Measurements from ENCODE around the gene PPP4R3A.

Gene PPP4R3A

DNA sequence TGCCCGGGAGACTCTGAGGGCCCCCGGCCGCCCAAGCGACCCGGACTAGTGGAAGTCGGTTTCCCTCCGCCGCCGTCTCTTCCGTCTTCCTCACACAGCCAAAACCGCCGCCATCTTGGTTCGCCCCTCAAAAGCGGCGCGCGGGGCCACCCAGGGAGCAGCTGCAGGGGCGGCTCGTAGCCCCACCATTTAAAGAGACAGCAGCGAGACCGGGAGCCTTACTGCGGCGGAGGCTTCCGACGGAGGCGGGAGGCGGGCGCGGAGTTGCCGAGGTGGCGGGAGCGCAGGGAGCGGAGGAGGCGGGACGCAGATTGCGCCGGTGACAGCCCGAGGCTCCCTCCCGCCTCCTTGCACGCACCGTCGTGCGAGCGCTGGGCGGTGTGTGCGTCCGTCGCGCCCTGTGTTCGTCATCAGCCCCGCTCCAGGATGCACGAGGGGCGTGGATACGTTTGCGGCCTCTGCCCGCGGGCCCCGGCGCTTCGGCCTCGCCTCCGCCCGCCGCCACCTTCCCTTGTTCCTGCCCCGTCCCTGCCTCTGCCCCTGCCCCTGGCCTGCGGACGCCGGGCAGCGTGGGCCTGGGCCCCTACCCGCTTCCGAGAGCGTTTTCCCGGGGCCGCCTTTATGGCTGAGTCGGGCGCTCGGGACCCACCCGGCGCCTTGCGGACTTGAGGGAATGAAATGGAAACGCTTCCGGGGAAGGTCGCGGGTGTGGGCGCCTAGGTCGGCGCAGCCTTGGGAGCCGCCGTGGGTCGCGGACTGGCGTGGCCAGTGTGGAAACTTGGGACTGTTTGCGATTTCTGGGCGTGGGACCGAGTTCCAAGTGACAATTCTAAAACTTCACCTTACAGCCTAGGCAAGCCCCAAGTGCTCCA is at the start of gene PPP4R3A:
Gene PPP4R3A (minus strand): TSS at position 140 of the 872 bp plus-strand sequence. CDS start 663 bp downstream, outside the sequence.
- peak within 1 kb of the TSS; percentile 74 for H3K4me3 ChIP-seq (ENCODE audit: low read length)
- peak; percentile 98 for DNase-seq (ENCODE audit: low read depth)
- no peak for TF ChIP-seq CTCF (conservative IDR thresholded peaks at IDR 0.05; ENCODE audit: low read length)

GRCh38 chr14:91555531-91555930 is 45.4 kb upstream of the PPP4R3A start:
- no peak for TF ChIP-seq CTCF (conservative IDR thresholded peaks at IDR 0.05; ENCODE audit: low read length)
- H3K4me3 ChIP-seq (ENCODE audit: low read length) = no peak overlapping the region
- no peak for DNase-seq (ENCODE audit: low read depth)

DNA sequence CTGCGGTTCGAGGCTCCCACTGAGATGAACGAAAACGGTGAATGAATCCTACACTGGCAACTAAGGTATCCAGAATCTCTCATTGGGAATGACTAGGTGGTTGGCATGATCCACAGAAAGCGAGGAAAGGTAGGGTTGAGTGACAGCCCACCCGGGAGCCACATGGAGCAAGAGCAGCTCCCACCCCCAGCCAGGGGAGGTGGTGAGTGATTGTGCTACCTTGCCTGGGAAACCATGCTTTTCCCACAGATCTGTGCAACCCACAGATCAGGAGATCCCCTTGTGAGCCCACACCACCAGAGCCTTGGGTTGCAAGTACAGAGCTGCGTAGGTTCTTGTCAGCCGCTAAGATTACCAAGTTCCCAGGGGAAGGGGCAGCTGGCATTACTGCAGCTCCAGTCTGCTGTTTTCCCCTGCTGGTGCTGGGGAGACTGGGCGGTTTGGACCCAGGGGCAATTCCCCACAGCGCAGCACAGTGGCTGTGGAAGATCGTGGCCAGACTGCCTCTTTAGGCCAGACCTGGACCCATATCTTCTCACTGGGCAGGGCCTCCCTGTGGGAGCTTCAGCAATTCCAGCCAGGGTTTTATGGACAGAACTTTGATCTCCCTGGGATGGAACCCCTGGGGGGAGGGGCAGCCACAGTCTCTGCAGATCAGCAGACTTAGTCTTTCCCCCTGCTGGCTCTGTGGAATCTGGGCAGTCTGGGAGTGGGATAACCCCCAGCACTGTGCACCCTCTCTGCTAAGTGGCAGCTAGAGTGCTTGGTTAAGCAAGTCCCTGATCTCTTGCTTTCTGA is 44.6 kb upstream of the PPP4R3A start:
- DNase-seq (ENCODE audit: low read depth) = no peak
- no peak overlapping the region for H3K4me3 ChIP-seq (ENCODE audit: low read length)
- TF ChIP-seq CTCF (conservative IDR thresholded peaks at IDR 0.05; ENCODE audit: low read length) = no peak

GRCh38 chr14:91548108-91548507 is 38.0 kb upstream of the PPP4R3A start:
- no peak for DNase-seq (ENCODE audit: low read depth)
- no peak overlapping the region for H3K4me3 ChIP-seq (ENCODE audit: low read length)
- no peak for TF ChIP-seq CTCF (conservative IDR thresholded peaks at IDR 0.05; ENCODE audit: low read length)

DNA sequence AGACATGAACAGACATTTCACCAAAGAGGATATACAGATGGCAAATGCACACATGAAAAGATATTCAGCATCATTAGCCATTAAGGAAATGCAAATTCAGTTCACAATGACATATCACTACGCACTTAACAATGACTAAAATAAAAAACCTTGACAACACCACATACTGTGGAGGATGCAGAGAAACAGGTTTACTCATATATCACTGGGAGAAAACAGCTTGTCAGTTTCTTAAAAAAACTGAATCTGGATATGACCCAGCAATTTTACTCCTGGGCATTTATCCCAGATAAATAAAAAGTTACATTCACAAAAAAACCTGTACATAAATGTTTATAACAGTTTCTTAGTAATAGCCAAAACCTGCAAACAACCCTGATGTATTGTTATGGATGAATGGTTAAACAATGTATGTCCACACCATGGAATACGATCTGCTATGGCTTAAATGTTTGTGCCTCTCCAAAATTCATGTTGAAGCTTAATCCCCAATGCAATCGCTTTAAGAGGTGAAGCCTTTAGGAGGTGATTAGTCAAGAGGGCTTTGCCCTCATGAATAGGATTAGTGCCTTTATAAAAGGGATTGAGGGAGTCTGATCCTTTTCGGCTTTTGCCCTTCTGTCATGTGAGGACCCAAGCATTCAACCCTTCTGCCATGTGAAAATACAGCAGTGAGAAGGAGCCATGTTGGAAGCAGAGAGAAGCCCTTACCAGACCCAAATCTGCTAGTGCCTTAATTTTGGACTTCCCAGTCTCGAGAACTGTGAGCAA is 36.0 kb upstream of the PPP4R3A start:
- no peak for TF ChIP-seq CTCF (conservative IDR thresholded peaks at IDR 0.05; ENCODE audit: low read length)
- no peak for DNase-seq (ENCODE audit: low read depth)
- no peak overlapping the region for H3K4me3 ChIP-seq (ENCODE audit: low read length)

GRCh38 chr14:91545204-91545603 is 35.1 kb upstream of the PPP4R3A start:
- DNase-seq (ENCODE audit: low read depth) = no peak
- no peak overlapping the region for H3K4me3 ChIP-seq (ENCODE audit: low read length)
- TF ChIP-seq CTCF (conservative IDR thresholded peaks at IDR 0.05; ENCODE audit: low read length) = no peak
